HepG2 (cell line): Measurements from ENCODE around the gene LCN1. TPM values are rescaled to one million over a fixed set of nuclear protein-coding genes. Genes with fewer than 3 reads are reported as not detected.
A peak's percentile ranks its signal among the peaks of the same experiment; 100 is the strongest.

ENCODE experiments used
- ATF1 ChIP-seq: IDR thresholded peaks from 2 replicates; pipeline ENCODE4 v1.6.1; 2016; ENCODE audit warnings: mild to moderate bottlenecking, control low read depth
- BRD4 ChIP-seq: sonication (generic); formaldehyde crosslinking; IDR thresholded peaks from 2 replicates; pipeline ENCODE4 v1.4.0; 2020; ENCODE audit warnings: missing genetic modification reagents
- CCAR2 ChIP-seq: fragments of 200-400 bp; formaldehyde crosslinking; optimal IDR thresholded peaks from 2 replicates; pipeline ENCODE3; 2018; ENCODE audit warnings: low read depth, mild to moderate bottlenecking, low read length, moderate library complexity
- ELF3 ChIP-seq: IDR thresholded peaks from 2 replicates; pipeline ENCODE4 v1.6.1; 2016; ENCODE audit warnings: missing genetic modification reagents, missing compliant biosample characterization
- HNF4G ChIP-seq, 2 experiments: sonication (generic) in 1 of 2; formaldehyde crosslinking in 1 of 2; IDR thresholded peaks; 2 replicates each; pipeline versions ENCODE4 v1.4.0 to v1.6.1; 2011 to 2020; ENCODE audit warnings: borderline replicate concordance in 2 of 2, low read depth in 2 of 2, mild to moderate bottlenecking in 2 of 2, low read length in 1 of 2, missing genetic modification reagents in 1 of 2, moderate library complexity in 1 of 2
- KAT7 ChIP-seq: IDR thresholded peaks from 2 replicates; pipeline ENCODE4 v1.6.1; 2018; ENCODE audit warnings: borderline replicate concordance, missing compliant biosample characterization
- RFXAP ChIP-seq: sonication (generic); formaldehyde crosslinking; IDR thresholded peaks from 2 replicates; pipeline ENCODE4 v1.4.0; 2020; ENCODE audit warnings: missing genetic modification reagents, borderline replicate concordance
- RORA ChIP-seq: sonication (generic); formaldehyde crosslinking; IDR thresholded peaks from 2 replicates; pipeline ENCODE4 v1.5.0; 2020; ENCODE audit warnings: mild to moderate bottlenecking, missing genetic modification reagents, moderate library complexity
- SPEN ChIP-seq: sonication (generic); formaldehyde crosslinking; IDR thresholded peaks from 2 replicates; pipeline ENCODE4 v1.5.1; 2020; ENCODE audit warnings: low read depth, mild to moderate bottlenecking, missing genetic modification reagents
- ZKSCAN8 ChIP-seq: IDR thresholded peaks from 2 replicates; pipeline ENCODE4 v1.6.1; 2016; ENCODE audit warnings: borderline replicate concordance, missing genetic modification reagents, missing compliant biosample characterization
- ZNF232 ChIP-seq: sonication (generic); formaldehyde crosslinking; IDR thresholded peaks from 2 replicates; pipeline ENCODE4 v1.4.0; 2020; ENCODE audit warnings: missing genetic modification reagents, borderline replicate concordance
- ZNF337 ChIP-seq: sonication (generic); formaldehyde crosslinking; IDR thresholded peaks from 2 replicates; pipeline ENCODE4 v1.5.1; 2020; ENCODE audit warnings: missing genetic modification reagents, low read depth, mild to moderate bottlenecking, borderline replicate concordance
- ZNF446 ChIP-seq: sonication (generic); formaldehyde crosslinking; IDR thresholded peaks from 2 replicates; pipeline ENCODE4 v1.5.0; 2020; ENCODE audit warnings: mild to moderate bottlenecking, missing genetic modification reagents
- ZNF556 ChIP-seq: sonication (generic); formaldehyde crosslinking; IDR thresholded peaks from 2 replicates; pipeline ENCODE4 v1.4.0; 2020; ENCODE audit warnings: mild to moderate bottlenecking, missing genetic modification reagents, borderline replicate concordance
- ZNF564 ChIP-seq: sonication (generic); formaldehyde crosslinking; IDR thresholded peaks from 2 replicates; pipeline ENCODE4 v1.8.1; 2023; ENCODE audit warnings: mild to moderate bottlenecking, missing genetic modification reagents
- ZNF766 ChIP-seq: sonication (generic); formaldehyde crosslinking; IDR thresholded peaks from 2 replicates; pipeline ENCODE4 v1.5.0; 2020; ENCODE audit warnings: missing genetic modification reagents, borderline replicate concordance
- ZSCAN20 ChIP-seq: sonication (generic); formaldehyde crosslinking; IDR thresholded peaks from 2 replicates; pipeline ENCODE4 v1.4.0; 2020; ENCODE audit warnings: missing genetic modification reagents, mild to moderate bottlenecking, borderline replicate concordance
- polyA plus RNA-seq, 8 experiments: library from polyadenylated mRNA; depleted of rRNA in 3 of 8; stranded (reverse) in 7 of 8; unstranded in 1 of 8; fragments of >200 nt; fragmentation: Illumina TruSeq in 4 of 8; extraction: Trizol in 4 of 8; gene quantifications; 2 replicates each; pipeline versions ENCODE4 v1.2.1 to v1.2.3, GENCODE V29; 2011 to 2016; ENCODE audit warnings: low read depth in 4 of 8, missing spikeins in 1 of 8, mixed read lengths in 1 of 8; ENCODE audit not compliant: insufficient read depth in 1 of 8
- total RNA-seq, 5 experiments: library from RNA; depleted of rRNA; stranded (reverse); fragments of >200 nt; fragmentation: Illumina TruSeq; extraction: Trizol; gene quantifications; 2 replicates each; pipeline ENCODE4 v1.2.3, GENCODE V29; 2016; ENCODE audit warnings: low read depth in 1 of 5
- TF ChIP-seq, protein P1 (sequence below): sonication (generic); formaldehyde crosslinking; IDR thresholded peaks from 2 replicates; pipeline ENCODE4 v1.8.0; 2022; ENCODE audit warnings: mild to moderate bottlenecking, missing genetic modification reagents, moderate library complexity
- TF ChIP-seq, protein P2 (sequence below): IDR thresholded peaks from 2 replicates; pipeline ENCODE4 v1.6.1; 2016; ENCODE audit warnings: low read depth, control low read depth
- TF ChIP-seq, protein P3 (sequence below): sonication (generic); formaldehyde crosslinking; IDR thresholded peaks from 2 replicates; pipeline ENCODE4 v1.4.0; 2020; ENCODE audit warnings: low read depth, missing genetic modification reagents
- TF ChIP-seq, protein P4 (sequence below): sonication (generic); formaldehyde crosslinking; IDR thresholded peaks from 2 replicates; pipeline ENCODE4 v1.9.0; 2022; ENCODE audit warnings: missing genetic modification reagents, mild to moderate bottlenecking, borderline replicate concordance

Gene LCN1
- total and polyA plus RNA-seq, 2 of the 13 experiments (the other 11 are each of a cell fraction or from before 2014, with no cell fraction given) = not detected

DNA sequence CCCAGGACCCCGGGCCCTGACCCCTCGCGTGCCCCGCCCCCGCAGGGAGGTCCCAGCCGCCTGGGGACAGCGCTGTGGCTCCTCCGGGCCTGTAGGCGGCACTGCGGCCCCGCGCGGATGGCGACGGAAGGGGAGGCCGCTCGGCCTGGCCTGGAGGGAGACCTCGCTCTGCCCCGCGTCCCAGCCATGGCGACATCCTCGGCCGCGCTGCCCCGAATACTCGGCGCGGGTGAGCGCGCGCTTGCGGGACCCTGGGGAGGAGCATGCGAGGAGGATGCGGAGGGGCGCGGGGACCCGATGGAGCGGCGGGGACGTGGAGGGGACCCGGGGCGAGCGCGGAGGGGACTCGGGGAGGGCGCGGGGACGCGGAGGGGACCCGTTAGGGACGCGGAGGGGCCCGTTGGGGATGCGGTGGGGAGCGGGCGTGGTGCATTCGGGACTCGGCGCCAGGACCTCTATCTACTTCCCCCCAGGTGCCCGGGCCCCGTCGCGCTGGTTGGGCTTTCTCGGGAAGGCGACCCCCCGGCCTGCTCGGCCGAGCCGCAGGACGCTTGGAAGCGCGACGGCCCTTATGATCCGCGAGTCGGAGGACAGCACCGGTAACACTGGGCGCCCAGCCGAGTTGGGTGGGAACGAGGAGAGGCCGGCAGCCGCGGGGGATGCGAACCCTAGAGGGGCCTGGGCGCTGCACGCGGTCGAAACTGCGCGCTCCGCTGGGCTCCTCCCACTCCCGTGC lies 20.5 kb upstream of the LCN1 start, which contains the start of gene MRPS2 (continued):
- TF ChIP-seq, protein P1, sequence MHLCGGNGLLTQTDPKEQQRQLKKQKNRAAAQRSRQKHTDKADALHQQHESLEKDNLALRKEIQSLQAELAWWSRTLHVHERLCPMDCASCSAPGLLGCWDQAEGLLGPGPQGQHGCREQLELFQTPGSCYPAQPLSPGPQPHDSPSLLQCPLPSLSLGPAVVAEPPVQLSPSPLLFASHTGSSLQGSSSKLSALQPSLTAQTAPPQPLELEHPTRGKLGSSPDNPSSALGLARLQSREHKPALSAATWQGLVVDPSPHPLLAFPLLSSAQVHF (CRISPR knock-in tag) = peak; percentile 56; the same call in 1 of the 2 replicates
- peak; percentile 65; the same call in 1 of the 2 replicates for TF ChIP-seq ZNF564 (CRISPR knock-in tag)
- 0 out of 2 replicates have a peak, but pooled peaks have one; percentile 57 for TF ChIP-seq ELF3 (CRISPR knock-in tag)
- peak; percentile 84 for TF ChIP-seq ZNF556 (CRISPR knock-in tag)
- peak; percentile 71; the same call in 1 of the 2 replicates for TF ChIP-seq ZNF232
- no peak for TF ChIP-seq RORA (CRISPR knock-in tag)
- TF ChIP-seq CCAR2 = no peak
- TF ChIP-seq ATF1 (CRISPR knock-in tag) = no peak
- TF ChIP-seq ZKSCAN8 (CRISPR knock-in tag) = peak; percentile 72; the same call in 1 of the 2 replicates
- TF ChIP-seq, protein P2, sequence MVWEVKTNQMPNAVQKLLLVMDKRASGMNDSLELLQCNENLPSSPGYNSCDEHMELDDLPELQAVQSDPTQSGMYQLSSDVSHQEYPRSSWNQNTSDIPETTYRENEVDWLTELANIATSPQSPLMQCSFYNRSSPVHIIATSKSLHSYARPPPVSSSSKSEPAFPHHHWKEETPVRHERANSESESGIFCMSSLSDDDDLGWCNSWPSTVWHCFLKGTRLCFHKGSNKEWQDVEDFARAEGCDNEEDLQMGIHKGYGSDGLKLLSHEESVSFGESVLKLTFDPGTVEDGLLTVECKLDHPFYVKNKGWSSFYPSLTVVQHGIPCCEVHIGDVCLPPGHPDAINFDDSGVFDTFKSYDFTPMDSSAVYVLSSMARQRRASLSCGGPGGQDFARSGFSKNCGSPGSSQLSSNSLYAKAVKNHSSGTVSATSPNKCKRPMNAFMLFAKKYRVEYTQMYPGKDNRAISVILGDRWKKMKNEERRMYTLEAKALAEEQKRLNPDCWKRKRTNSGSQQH (CRISPR knock-in tag) = 0 out of 2 replicates have a peak, but pooled peaks have one; percentile 39
- peak; percentile 52; the same call in 1 of the 2 replicates for TF ChIP-seq ZNF766 (CRISPR knock-in tag)
- TF ChIP-seq BRD4 (CRISPR knock-in tag) = peak; percentile 69
- TF ChIP-seq ZNF337 (CRISPR knock-in tag) = no peak; the same call in 1 of the 2 replicates
- TF ChIP-seq ZNF446 (CRISPR knock-in tag) = peak; percentile 76; the same call in 1 of the 2 replicates
- peak; percentile 38; the same call in 1 of the 2 replicates for TF ChIP-seq ZSCAN20
- no peak for TF ChIP-seq HNF4G (IDR thresholded peaks at IDR 0.05; ENCODE audit: borderline replicate concordance, low read depth, low read length)
- no peak for TF ChIP-seq HNF4G (CRISPR knock-in tag; IDR thresholded peaks at IDR 0.05; ENCODE audit: borderline replicate concordance, low read depth)
- TF ChIP-seq, protein P3, sequence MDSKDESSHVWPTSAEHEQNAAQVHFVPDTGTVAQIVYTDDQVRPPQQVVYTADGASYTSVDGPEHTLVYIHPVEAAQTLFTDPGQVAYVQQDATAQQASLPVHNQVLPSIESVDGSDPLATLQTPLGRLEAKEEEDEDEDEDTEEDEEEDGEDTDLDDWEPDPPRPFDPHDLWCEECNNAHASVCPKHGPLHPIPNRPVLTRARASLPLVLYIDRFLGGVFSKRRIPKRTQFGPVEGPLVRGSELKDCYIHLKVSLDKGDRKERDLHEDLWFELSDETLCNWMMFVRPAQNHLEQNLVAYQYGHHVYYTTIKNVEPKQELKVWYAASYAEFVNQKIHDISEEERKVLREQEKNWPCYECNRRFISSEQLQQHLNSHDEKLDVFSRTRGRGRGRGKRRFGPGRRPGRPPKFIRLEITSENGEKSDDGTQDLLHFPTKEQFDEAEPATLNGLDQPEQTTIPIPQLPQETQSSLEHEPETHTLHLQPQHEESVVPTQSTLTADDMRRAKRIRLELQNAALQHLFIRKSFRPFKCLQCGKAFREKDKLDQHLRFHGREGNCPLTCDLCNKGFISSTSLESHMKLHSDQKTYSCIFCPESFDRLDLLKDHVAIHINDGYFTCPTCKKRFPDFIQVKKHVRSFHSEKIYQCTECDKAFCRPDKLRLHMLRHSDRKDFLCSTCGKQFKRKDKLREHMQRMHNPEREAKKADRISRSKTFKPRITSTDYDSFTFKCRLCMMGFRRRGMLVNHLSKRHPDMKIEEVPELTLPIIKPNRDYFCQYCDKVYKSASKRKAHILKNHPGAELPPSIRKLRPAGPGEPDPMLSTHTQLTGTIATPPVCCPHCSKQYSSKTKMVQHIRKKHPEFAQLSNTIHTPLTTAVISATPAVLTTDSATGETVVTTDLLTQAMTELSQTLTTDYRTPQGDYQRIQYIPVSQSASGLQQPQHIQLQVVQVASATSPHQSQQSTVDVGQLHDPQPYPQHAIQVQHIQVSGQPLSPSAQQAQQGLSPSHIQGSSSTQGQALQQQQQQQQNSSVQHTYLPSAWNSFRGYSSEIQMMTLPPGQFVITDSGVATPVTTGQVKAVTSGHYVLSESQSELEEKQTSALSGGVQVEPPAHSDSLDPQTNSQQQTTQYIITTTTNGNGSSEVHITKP (CRISPR knock-in tag) = no peak
- TF ChIP-seq SPEN (CRISPR knock-in tag) = peak; percentile 99
- TF ChIP-seq, protein P4, sequence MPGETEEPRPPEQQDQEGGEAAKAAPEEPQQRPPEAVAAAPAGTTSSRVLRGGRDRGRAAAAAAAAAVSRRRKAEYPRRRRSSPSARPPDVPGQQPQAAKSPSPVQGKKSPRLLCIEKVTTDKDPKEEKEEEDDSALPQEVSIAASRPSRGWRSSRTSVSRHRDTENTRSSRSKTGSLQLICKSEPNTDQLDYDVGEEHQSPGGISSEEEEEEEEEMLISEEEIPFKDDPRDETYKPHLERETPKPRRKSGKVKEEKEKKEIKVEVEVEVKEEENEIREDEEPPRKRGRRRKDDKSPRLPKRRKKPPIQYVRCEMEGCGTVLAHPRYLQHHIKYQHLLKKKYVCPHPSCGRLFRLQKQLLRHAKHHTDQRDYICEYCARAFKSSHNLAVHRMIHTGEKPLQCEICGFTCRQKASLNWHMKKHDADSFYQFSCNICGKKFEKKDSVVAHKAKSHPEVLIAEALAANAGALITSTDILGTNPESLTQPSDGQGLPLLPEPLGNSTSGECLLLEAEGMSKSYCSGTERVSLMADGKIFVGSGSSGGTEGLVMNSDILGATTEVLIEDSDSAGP = no peak; the same call in 1 of the 2 replicates
- peak; percentile 65; the same call in 1 of the 2 replicates for TF ChIP-seq RFXAP
- TF ChIP-seq KAT7 (CRISPR knock-in tag) = peak; percentile 83; the same call in 1 of the 2 replicates
